NCI-H2171 treated with DMSO at 0.1 percent for 48 hours (cell line): ENCODE measurements around the gene ZBTB20.

ENCODE experiments used
- DNase-seq: peaks from one replicate; lab custom pipeline; 2025; lab: John Stamatoyannopoulos, UW

ZBTB20 gene

DNA sequence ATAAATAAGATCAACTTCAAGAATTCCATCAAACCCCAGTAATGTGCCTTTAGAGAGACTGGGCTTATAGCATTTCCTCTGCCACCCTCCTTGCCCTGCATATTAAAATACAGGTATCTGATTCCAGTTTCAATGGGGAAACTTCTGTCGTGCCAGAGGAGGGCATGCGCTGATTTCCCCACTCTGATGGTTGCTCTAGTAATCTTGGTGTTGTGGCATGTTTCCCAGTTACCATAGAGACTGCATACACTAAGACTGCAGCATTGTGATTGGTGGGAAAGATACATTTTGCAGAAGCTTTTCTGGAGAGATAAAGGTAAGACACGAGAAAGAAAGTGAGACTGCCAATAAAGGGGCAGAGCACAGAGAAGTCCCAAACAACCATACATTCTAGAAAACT lies 627.7 kb downstream of the ZBTB20 start:
- no peak for DNase-seq

DNA sequence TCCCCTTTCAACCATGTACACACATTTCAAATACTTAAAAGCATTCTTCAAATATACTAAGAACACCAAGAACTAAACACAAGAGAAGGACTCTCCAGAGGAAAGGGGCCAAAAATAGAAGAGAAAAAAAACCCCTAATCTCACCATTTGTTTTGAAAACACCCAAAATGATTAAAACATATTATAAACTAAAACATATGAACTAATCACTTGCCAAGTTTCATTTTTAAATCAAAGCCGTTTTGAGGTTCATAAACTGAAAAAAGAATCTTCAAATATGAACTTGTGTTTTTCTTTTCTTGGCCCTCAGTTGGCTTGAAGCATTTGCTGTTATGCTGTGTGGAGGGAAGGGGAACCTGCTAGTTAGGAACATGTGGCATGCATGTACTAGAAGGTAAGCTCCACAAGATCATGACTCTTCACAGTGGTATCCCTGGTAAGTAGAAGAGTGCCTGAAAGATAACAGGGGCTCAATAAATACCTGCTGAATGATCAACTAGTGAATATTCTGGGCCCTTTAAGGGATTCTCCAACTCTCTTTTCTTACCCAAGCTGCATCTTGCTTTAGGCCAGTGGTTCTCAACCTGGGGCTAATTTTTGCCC lies 628.8 kb downstream of the ZBTB20 start:
- no peak for DNase-seq

DNA sequence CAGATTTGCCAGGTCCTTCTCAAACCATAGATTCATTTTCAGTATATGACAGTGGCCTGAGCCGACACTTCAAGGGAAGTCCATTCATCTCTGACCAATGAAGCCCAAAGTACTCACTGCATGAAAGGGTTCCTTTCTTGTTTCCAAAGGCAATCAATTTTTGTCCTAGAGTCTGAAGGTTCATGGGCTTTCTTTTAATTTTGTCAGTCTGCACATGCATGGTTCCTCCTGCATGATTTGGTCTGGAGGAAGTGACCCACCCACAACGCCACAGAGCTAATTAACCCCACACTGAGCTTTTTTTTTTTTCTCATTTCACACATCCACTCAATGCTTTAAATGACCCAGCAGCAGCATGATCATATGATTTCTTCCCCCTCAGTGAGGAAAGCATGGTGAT lies 636.9 kb downstream of the ZBTB20 start:
- no peak for DNase-seq

DNA sequence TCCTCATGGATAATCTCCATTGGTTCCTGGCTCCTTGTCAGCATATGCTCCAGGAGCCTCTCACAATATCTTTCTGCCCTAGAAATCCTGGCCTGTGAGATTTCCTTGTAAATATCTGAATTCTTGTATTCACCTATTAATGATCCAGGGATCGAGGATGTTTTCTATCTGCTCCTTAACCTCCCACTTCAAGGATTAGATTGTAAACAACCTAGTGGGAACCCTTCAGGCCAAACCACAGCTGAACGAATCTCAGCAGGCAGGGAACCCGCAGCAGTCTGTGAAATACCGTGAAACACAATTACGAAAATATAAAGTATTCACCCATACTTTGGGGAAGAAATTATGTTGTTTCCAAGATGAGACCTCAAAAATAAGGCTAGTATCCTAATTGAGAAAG lies 637.3 kb downstream of the ZBTB20 start:
- no peak for DNase-seq

DNA sequence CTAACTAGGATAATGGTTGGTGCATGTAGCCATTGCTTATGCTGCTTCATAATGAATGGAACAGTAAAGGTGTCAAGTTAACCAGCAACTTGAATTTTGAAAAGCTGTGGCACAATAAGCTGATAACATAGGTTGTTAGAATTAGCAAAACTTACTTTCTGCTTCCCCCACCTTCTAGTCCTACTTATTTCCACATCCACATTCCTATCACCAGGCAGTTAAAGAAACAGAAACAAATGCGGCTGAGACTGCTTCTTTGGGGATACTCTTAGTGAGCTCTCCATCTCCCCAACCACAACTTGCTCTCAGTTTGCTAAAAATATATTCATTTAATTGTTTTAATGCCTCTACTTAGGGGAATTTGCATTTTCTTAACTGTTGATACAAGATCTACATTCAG lies 638.1 kb downstream of the ZBTB20 start:
- DNase-seq = no peak

DNA sequence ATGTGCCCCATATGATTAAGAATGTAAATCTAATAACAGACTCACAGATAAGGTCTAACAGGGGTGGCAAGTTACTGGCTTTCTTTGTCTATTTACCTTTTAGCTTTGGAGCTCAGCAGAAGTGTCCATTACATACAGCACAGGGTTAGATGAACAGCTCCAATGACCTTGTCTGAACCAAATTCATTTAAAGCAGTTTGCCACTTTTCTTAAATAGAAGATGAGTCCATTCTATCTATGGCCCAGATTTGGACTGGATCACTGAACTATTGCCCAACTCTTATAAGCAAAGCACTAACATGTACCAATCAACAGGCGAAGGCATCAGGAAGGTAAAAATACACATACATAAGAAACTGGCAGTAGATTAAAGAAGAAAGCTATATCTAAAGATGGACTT lies 638.9 kb downstream of the ZBTB20 start:
- DNase-seq = no peak

DNA sequence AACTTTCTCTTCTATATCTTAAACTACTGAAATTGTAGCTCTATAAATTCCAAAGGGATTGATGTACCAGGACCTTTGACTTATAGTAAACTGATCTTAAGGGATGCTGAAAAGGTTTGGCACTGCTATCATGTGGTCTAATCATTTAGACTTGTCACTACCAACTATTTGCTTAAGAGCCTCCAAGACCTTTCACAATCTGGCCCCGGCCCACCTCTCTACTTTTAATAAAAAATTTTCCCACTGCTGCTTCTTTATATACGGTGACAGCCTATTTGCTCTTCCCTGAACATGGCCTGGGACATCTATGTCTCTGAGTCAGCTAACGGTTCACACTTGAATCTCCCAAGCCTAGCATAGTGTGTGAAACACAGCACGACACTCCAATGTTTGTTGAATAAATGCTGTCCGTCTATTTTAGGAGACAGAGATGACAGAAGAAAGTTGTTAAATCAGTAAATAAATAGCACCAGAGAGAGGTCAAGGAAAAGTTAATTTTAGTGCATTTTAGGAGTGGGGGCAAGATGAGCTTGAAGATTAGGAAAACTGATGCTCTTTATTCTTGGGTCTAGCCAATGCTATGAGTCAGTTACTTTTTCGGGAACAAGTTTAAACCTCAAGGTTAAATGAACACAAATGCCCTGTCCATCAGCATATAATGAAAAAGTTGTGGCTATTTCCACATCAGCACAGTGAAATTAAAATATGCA lies 640.3 kb downstream of the ZBTB20 start:
- DNase-seq = no peak

DNA sequence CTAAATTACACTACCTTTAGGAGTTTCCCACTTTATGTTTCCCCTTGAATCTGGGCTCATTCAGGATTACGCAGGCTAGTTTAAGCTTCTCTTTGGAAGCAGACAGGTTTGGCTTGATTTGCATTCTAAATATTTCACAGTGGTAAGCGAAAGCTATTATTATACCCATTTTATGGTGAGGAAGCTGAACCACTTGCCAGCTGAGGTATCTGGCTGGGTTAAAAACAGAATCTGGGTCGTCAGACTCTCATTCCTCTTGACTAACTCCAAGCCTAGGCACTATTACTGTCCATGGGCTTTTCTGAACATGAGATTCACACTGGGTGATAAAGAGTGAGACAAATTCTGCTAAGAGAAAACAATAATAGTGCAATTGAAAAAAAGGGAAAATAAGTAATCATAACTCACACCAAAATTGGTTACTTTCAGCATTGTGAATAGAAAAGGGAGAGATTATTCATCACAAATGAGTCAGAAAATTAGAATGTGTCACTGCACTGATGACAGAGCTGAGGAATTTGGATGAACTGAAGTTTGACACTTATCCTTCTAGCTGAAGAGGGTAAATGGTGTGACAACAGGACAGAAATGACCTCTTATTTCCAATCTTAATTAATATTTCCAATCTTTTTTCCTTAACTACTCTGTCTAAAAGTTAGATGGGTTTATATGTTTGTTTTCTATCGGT lies 642.0 kb downstream of the ZBTB20 start:
- no peak for DNase-seq

DNA sequence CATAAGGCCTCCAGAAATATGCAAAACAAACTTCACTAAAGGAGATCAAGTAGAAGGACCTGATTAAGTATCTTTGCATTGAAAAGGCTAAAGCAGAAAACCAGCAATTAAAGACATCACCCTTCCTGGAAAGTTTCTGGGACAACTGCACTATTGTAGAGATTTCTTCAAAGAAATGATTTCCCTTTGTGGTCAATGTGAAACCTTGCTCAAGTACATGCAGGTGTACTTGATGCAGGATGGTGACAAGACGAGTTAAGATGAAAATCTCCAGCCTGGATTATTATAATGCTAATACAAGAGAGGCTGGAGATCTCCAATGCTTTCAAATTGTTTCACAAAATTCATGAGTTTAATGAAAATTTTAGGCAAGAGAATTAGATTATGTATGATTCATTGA lies 644.9 kb downstream of the ZBTB20 start:
- no peak for DNase-seq

DNA sequence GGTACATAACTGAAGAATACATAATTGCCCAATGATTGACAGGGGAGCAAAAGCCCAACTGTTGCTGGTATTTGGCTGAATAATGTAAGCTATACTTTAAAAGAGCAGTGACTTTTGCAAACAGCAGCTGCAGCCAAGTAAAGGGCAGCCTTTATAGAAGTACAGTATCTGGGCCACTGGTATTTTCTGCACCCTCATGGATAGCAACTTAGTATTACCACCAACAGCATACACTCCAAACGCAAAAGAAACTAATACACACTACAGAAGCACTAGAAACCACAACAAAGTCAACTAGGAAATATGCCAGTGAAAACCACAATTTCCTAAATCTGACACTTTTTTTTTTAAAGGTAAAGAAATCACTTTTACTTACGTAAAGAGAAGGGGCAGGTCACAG lies 647.1 kb downstream of the ZBTB20 start:
- no peak for DNase-seq

DNA sequence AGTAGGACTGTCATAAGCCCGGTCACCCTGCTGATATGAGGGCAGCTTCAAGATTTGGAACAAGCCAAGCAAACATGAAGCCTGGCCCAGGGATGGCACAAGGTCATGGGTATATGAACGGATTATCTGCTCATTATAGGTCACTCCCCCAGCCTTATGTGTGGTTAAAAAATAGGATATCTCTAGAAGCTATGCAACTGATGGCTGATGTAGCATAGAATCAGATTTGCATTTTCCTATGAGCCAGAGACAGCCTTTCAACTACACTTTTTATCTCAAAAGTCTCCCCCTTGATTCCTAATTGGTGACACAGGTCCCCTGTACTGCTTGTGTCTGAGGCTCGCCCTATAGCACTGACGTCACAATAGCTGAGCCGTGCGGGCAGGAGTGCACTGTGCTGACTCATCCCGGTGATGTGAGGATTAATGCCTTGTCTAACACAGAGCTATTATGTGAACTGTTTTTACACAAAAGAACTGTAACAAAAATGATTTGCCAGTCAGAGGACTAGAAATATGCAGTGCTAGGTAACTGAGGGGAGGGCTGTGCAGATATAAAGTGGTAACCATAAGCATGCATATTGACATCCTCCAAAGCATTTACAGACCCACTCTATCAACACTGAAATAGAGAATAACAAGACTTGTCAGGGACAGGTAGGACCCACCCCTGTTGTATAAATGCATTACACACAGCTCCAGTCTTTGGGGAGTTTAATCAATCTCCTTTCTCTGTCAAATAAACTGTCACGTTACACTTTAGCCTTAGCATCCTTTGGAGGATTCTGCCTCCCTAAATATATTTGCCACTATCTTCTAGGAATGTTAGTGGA lies 648.3 kb downstream of the ZBTB20 start:
- no peak for DNase-seq

DNA sequence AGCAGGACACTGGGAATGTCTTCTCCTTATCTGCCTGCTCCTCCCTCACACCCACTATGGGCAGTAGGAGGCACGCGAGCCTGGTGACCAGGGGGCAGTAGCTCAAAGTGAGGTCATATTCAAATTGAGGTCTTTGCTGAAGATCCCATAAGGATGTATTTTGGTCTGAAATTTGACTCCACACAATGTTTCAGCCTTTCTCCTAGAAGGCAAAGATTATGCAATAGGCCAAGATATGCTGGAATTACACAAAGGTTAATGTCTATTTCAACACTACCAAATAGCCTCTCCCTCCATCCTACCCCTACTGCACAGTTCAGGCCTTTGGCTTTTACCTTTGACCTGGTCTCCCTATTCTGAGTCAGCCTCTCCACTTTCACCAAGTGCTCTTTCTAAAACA lies 650.2 kb downstream of the ZBTB20 start:
- DNase-seq = no peak

DNA sequence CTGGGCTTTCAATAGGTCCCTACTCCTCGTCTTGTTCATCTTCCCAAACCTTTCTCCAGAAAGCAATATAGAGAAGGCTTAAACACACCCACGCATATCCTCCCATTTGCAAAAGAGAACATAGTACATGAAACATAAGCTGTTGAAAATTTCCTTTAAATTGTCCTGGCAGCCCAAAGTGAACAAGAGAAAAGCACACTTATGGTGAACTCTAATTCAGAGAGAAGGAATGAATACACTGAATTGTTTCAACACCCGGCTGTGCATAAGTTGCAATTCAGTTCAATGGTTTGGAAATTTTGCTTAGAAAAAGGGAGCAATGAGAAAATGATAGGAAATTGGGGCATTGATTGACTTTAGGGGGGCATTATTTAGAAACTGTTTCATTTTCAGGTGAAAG lies 650.6 kb downstream of the ZBTB20 start:
- DNase-seq = no peak

DNA sequence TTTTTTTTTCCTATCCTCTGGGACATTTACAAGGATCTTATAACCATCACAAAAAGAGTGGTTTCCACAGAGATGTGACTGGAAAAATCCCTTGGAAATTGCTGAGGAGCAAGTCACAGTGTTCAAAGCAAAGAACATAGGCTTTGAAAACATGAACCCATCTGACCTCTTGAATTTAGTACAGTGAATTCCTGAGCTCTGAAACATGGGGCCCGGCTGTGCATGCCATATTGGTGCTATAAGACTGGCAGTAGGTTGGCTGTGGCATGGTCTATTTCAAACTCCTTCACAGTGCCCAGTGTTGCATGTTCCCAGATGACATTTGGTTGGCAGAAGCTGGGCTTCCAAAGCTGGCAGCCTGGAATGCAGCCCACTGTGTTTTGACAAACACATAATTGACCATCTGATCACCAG lies 651.1 kb downstream of the ZBTB20 start:
- no peak for DNase-seq

DNA sequence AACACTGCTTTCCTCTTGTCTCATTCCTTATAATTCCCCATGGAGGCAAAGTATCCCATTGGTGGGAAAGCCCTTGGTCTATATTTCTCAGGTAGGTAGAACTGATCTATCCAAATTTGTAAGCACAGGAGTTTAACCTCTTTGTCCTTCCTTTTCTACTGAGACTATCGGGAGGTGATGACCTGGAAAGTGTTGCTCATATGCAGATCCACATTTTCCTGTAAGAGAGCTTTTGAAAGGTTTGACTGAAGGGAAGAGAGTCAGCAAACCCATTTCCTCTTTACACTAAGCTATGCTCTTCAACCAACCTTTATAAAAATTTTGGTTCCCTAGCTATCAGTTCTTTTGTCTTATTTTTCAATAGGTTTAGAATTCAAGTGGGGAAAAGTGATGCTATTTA lies 652.6 kb downstream of the ZBTB20 start:
- no peak for DNase-seq

DNA sequence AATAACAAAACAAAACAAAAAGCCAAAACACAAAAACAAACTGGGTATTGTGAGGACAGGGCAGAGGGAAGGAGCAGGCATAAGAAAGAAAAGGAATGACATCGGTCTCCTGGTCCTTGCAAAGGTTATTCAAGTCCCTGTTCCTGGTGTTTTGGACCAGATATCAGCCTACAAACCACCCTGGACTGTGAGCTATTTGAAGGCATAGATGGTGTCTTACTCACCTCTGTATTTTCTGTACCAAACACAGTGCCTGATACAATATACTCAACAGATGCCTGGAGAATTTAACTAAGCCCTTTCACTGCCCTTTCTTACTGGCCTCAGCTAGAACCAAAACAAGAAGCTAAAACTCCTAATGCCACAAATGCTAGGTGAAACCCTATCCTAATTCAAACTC lies 656.3 kb downstream of the ZBTB20 start:
- DNase-seq = no peak

DNA sequence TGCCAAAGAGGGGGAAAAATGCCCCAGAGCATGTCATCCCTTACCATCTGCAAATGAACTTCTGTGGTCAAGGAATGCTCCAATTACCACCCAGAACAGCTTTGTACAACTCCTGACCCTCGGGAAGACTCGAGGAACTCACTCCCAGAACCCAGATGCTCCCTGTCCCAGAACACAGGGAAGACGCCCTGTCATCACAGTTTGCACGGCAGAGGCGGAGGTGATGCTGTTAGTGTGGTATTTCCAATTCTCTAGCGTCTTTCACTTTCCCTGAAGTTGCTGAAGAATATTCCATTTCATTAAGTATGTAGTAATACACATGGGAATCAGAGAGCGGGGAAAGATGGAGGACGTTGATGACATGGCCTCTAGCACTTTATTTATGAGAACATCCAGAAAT lies 659.6 kb downstream of the ZBTB20 start:
- DNase-seq = no peak

DNA sequence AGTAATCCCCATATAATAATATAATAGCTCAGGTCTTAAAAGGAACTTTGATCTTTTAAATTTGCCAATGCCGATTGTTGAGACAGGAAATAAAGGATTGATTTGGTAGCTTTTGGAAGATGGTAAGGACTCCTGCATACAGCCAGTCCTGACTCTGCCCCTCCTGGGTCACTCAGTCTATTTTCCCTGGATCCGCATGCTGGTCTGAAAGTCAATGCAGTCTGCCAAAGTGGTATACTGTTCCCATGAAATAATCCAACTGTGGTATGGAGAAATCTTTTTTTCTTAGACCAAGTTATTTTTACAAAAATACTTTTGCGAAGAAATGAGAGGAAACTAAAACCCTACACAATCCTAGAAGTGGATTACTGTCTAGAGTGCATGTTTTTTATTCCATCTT lies 662.2 kb downstream of the ZBTB20 start:
- no peak for DNase-seq

DNA sequence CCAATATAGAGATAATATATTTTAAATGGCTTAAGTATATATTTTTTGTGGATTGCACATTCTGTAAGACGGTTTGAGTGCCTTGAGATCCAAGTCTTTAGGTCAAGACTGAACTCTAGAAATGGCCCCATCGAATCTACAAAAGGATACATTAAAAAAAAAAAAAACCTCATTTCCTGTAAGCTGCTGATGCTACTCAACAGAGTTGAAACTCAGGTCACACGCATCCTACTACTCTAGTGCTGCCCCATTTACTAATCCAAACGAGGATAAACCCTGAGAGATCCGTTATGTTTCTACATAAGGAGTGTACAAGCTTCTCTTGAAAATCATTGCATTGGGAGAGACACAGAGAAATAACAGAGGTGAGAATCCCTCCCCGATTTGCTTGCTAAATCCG lies 666.0 kb downstream of the ZBTB20 start:
- DNase-seq = no peak

DNA sequence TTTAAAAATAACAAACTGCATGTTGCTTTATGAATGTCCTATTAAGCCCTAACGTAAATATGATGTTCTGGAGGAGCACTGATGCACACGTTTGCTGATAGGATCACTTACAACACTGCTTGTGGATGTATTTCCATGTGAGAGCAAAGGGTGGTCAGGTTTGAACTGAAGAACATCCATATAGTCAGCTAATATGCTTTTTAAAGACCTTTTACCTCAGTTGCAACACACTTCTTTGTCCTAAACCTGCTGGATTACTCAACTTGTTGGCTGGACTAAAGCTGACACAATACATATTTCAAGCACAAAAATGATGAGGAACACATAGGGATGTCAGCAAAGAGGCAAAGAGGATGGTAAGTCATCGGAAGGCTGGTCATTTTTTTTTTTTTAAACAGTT lies 666.6 kb downstream of the ZBTB20 start:
- DNase-seq = no peak

DNA sequence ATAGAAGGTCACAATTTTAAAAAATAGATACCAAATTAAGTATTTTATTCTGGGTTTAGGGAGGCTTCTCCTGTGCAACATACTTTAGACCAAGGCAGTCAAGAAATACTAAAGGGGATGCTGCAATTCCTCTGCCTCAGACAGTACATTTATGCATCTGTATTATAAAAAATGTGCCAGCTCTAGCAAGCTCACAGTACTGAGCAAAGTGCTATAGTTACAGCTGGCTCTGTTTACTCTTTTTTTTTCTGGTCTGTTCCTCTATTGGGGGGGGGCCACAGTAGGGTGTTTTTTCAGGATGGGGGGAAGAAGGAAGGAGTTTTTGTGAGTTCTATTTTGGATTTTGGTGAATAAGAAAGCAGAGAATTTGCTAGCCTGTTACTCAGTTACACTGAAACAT lies 668.3 kb downstream of the ZBTB20 start:
- no peak for DNase-seq

DNA sequence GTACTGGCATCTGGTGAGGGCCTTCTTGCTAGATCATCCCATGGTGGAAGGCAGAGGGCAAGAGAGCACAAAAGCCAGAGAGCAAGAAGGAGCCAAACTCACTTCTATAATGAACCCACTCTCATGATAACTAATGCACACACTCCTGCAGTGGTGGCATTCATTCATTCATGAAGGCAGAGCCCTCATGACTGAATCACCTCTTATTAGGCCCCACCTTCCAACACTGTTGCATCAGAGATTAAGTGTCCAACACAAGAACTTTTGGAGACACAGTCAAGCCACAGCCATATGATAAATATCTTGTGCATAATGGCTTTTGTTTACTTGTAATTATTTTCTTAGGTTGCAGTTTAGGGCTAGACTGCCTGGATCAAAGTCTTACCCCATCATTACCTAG lies 670.6 kb downstream of the ZBTB20 start:
- DNase-seq = no peak

DNA sequence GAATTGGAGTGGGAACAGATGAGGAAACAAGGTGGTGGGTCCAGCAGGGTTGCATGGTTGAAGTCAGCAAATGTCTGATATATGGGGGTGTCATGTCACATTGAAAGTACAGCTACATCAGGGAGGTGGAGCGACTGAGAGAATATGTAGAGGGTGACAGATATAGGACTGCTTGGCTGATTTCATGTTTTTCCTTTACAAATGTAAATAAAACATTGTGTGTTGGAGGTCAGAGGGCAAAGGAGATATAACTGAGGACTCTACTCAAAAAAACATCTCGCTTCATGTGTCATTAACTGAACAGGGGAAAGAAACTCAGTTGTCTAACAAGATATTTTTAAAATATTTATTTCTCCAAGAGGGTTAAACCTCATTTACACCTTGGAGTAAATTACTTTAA lies 675.6 kb downstream of the ZBTB20 start:
- DNase-seq = no peak
